A204.1 (cell line): ENCODE data around the gene RSPRY1.
"Not testable (repeated sequence)": the region's sequence is repeated elsewhere in the genome, so short reads cannot be mapped to it uniquely, and the experiment has no call there.

Source experiments
- FAIRE-seq: peaks from 2 replicates; lab custom pipeline; 2012; peaks lifted over from hg19 to GRCh38; lab: Jason Lieb, UNC

The RSPRY1 gene

GRCh38 chr16:57186872-57187854, 1.0 kb downstream of the RSPRY1 start:
- FAIRE-seq: no peak

DNA sequence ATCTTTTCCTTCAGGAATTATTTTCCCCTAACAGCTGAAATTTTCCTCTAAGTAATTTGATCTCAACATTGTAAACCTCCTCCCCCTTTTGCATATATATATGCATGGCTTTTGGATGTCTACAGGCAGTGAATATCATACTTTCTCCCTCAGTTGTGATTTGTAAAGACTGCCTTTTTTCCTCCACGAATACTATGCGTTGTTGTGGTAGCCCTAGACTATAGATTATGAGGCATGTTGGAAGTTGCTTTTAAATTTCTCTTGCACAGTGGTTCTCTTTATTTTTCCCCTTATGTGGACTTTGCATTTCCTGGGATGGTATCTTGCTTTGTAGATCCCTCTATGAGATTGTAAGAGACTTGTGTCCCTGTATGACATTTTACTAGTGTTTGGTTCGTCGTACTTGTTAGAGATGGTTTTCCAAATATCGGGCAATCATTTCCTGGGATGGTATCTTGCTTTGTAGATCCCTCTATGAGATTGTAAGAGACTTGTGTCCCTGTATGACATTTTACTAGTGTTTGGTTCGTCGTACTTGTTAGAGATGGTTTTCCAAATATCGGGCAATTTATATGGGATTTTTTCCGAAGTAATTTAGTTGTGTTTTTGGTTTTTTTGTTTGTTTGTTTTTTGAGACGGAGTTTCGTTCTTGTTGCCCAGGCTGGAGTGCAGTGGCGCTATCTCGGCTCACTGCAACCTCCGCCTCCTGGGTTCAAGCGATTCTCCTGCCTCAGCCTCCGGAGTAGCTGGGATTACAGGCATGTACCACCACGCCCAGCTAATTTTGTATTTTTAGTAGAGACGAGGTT, 2.0 kb downstream of the RSPRY1 start:
- not testable (repeated sequence) for FAIRE-seq

- FAIRE-seq: no peak
Measured at GRCh38 chr16:57188711-57189002, 2.5 kb downstream of the RSPRY1 start.

- not testable (repeated sequence) for FAIRE-seq
Measured at GRCh38 chr16:57189527-57189926, 3.4 kb downstream of the RSPRY1 start.

GRCh38 chr16:57190136-57190535, 4.0 kb downstream of the RSPRY1 start:
- FAIRE-seq: no peak

DNA sequence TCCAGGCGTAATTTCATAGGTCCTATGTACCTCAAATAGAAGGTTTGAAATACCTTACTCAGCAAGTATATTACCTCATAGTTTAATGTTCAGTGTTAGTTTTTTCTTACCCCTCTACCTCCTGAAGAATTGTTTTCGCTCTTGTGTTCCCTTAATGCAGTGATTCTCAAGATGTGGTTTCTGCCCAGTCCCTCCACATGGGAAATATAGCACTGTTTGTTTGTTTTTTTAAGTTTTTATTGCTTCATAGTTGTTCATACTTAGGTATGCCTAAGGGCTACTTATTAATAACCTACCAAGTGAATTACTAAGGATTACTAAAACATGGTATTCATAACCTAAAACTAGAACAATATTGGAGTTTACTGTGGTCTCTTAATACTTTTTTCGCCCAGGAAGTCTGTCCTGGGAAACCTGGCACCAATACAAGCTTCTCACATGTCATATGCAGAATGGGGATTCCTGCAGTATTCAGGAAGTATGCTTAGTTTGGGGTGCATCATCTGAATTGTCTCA, 5.0 kb downstream of the RSPRY1 start:
- FAIRE-seq: no peak

DNA sequence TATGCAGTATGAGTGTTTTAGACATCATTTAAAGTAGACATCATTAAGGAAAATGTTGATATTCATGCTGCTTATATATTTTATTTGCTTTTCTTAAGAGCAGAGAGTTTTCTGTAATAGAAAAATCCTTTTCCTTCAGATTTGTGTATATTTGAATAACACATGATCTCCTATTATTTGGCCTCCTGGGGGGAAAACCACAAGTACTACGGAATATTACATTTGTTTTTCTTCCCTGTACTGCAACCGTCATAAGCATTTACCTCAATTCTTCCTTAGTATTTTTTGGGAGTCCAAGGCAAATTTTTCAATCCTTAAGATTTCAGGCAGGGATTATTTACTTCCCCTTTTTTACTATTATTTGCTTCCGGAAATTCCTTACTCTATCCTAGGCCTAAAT, 6.0 kb downstream of the RSPRY1 start:
- no peak for FAIRE-seq

DNA sequence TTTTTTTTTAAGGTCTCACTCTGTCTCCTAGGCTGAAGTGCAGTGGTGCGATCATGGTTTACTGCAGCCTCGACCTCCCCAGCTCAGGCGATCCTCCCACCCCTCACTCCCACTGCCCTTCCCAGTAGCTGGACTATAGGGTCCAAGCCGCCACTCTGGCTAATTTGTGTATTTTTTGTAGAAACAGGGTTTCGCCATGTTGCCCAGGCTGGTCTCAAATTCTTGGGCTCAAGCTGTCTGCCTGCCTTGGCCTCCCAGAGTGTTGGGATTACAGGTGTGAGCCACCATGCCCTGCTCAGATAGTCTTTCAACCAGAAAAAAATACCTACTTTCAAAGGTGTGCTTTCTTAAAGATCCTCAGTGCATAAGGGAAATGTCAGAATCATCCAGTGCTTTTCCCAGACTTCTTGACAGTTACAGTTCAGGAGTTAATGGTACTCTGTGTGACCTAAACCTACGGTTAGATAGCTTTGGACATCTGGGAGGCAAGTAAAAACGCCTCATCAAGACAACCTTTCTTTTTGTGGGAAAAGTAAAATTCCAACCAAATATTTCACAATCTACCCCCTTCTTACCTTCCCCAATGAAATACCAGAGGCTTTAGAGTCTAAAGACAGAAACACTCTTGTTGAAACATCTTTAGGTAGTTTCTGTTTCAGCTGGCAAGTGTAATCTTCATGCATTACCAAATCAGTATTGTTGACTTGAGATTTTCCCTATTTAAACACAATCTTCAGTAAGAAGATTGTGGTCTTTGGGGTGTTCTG, 6.8 kb downstream of the RSPRY1 start:
- FAIRE-seq: no peak

- no peak for FAIRE-seq
Measured at GRCh38 chr16:57194512-57194911, 8.4 kb downstream of the RSPRY1 start.

DNA sequence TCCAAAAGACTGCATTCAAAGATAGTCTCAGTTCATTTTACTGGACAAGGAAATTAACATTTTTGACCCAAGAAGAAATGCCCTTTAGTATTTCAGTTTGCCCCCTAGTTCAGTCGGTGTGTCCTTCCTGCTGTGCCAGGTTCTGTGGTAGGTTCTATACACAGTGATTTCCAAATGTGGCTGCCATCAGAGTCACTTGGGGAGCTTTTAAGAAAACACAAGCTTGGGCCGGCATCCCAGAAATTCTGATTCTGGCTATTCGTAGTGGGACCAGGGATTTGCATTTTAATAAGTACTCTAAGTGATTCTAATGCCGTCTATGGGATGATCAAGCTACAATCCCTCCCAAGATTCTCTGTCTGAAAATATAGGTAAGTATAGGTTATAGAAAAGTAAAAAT, 10.2 kb downstream of the RSPRY1 start:
- FAIRE-seq: no peak

GRCh38 chr16:57196753-57197152, 10.6 kb downstream of the RSPRY1 start:
- FAIRE-seq: no peak

GRCh38 chr16:57200321-57200720, 14.2 kb downstream of the RSPRY1 start:
- FAIRE-seq: not testable (repeated sequence)

DNA sequence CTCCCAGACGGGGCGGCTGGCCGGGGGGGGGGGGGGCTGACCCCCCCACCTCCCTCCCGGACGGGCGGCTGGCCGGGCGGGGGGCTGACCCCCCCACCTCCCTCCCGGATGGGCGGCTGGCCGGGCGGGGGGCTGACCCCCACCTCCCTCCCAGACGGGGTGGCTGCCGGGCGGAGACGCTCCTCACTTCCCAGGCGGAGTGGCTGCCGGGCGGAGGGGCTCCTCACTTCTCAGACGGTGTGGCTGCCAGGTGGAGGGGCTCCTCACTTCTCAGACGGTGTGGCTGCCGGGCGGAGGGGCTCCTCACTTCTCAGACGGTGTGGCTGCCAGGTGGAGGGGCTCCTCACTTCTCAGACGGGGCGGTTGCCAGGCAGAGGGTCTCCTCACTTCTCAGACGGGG, 14.8 kb downstream of the RSPRY1 start:
- FAIRE-seq: not testable (repeated sequence)

- FAIRE-seq: no peak
Measured at GRCh38 chr16:57202095-57202886, 16.2 kb downstream of the RSPRY1 start.

DNA sequence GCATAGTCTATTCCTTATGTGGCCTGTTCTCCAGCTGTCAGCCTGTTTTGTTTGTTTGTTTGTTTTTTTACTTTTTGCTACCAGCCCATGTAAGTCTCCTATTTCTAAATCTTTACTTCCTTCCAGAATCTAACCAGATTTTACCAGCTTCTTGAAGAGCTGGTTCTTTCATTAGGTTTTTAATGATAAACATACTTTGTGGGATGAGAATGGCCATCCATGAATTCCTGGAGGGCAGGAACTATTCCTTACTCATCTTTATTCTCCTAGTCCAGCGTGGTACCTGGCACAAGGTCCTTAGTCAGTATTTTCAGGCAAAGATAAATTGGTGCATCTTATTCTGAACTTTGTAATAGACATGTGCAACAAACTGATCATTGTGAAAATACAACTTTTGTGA, 17.3 kb downstream of the RSPRY1 start:
- no peak for FAIRE-seq

DNA sequence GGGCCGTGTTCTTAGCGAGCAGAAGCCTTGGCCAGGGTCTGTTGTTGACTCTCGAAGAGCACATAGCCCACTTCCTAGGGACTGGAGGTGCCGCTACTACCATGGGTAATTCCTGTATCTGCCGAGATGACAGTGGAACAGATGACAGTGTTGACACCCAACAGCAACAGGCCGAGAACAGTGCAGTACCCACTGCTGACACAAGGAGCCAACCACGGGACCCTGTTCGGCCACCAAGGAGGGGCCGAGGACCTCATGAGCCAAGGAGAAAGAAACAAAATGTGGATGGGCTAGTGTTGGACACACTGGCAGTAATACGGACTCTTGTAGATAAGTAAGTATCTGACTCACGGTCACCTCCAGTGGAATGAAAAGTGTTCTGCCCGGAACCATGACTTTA, 18.5 kb downstream of the RSPRY1 start:
- no peak for FAIRE-seq

- FAIRE-seq: no peak
Measured at GRCh38 chr16:57208926-57209325, 22.8 kb downstream of the RSPRY1 start.

DNA sequence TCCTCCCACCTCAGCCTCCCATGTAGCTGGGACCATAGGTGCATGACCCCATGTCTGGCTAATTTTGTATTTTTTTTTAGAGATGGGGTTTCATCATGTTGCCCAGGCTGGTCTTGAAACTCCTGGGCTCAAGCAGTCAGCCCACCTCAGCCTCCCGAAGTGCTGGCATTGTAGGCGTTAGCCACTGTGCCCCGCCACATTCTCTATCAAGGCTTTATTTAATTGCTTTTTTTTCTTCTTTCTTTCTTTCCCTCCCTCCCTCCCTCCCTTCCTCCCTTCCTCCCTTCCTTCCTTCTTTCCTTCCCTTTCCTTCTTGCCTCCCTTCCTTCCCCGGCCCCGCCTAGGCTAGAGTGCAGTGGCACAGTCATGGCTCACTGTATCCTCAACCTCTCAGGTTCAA, 23.7 kb downstream of the RSPRY1 start:
- FAIRE-seq: no peak

GRCh38 chr16:57213462-57213861, 27.3 kb downstream of the RSPRY1 start:
- FAIRE-seq: no peak

DNA sequence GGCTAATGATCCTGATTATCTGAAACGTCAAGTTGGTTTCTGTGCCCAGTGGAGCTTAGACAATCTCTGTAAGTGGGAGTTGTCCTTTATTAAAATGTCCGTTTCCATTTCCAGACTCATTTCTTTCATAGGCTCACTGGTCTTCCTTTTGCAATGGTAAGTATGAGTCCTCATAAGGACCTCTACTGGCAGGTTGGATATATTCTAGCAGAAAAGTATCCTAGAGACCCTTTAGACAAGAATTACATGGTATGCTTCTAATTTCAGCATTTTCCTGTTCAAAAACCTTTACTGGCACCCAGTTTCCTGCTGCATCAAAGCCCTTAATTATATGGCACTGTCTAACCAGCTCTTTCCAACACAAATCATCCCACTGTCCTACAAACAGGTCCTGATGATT, 30.8 kb downstream of the RSPRY1 start:
- FAIRE-seq: no peak

DNA sequence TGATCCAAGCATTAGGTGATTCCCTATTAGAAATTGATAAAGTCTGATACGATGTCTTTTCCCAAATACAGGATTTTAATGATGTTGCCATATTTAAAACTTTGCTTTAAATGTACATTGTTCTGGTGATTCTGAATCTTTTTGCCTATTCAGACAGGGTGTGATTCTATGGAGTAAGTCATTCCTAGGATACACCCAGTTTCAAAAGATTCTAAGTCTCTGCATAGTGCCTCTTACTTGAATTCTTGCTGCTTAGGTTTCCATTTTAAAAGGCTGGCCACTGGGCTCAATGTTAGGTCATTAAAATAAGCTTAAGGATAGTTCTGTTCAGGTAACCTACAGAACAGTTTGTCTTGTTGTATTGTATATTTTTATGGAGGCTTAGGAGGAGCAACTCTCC, 36.9 kb downstream of the RSPRY1 start:
- no peak for FAIRE-seq
